AG09319 (cell line): ENCODE results near the gene NEK1.

ENCODE experiments used
- DNase-seq: peaks from one replicate; pipeline ENCODE4 v3.0.0-alpha.2; 2010; ENCODE audit warnings: low read depth; ENCODE audit errors: extremely low read depth
- CTCF ChIP-seq: IDR thresholded peaks from 2 replicates; pipeline ENCODE4 v1.5.1; 2011; ENCODE audit warnings: low read depth, mild to moderate bottlenecking, inconsistent platforms, low read length, moderate library complexity

The NEK1 gene

GRCh38 chr4:169604903-169605331, 7.5 kb downstream of the NEK1 start:
- DNase-seq: no peak
- no peak for TF ChIP-seq CTCF

DNA sequence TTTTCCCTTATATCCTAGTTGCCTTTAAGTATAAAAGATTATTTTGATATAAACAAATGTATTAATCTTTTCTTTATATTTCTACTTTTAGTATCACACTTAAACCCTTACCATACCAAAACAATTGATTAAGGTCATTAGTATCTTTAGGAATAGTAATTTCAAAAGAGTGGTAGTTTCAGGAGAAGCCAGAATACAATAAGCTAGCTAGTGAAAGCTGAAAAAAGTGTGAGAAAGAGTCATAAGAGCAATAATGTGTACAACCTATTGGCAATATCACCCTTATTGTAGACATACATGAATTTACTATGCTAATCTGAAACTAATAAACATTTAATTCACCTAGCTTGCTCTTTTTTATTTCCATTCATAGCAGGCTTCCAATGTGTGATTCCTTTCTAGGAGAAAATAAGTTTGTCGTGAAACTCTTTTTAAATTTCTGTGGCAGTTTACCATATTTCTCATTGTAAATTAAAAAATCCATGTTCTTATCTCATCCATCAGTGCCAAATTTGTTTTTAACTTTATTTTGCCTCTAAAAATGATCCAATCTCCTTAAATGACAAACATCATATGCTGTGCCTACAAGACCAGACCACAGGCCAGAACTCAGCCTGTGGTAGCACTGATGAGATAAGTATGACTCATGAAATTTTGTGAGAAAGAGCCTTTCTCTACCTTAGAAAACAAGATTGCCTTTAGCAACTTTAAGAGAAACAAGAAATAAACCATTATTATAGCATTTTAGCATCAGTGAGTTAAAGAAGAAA, 8.1 kb downstream of the NEK1 start:
- TF ChIP-seq CTCF: no peak
- no peak for DNase-seq

DNA sequence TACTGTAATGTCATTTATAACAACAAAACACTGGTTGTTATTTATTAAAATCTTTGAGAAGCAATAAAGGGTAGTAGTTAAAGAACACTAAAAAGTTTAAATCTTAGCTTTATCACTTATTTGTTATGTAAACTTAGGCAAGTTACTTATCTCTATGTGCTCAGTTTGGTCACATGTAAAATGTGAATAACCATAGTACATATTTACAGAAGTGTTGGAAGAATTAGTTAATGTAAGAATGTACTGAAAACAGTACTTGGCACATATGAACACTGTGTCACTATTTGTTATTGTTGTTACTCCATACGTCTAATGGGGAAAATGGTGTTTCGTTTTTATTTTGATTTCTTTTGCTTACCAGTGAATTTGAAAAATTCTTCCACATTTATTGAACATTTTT, 9.1 kb downstream of the NEK1 start:
- DNase-seq: no peak
- no peak for TF ChIP-seq CTCF

DNA sequence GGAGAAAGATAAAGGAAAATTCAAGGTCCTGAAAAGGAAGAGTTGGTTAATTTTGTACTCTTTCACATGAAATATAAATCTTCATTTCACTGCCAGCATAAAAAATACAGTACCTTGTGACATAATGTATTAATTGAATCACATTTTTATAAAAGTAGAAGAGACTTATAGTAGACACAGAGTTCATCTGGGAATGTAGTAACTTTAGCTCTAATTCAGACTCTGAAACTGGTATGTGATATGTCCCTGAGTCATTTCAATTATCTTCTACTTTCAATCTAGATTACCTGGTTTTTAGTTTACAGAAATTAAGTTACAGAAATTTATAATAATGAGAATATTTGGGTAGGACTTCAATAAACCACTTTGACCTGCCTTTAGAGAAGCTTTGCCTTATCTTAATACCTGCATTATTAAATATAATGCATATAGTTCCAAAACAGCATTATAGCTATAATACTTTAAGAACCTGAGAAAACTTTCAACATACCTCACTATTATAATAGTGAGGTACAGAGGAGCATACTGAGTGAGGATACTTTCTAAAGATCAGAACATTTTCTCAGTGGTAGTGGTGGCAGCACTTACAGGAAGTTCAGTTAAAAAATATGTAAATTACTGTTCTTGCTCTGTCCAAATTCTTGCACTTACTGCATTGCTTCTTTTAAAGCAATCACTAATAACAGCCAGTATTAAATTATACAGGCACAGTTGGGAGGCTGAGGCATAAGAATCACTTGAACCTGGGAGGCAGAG, 11.2 kb downstream of the NEK1 start:
- no peak for TF ChIP-seq CTCF
- DNase-seq: no peak

DNA sequence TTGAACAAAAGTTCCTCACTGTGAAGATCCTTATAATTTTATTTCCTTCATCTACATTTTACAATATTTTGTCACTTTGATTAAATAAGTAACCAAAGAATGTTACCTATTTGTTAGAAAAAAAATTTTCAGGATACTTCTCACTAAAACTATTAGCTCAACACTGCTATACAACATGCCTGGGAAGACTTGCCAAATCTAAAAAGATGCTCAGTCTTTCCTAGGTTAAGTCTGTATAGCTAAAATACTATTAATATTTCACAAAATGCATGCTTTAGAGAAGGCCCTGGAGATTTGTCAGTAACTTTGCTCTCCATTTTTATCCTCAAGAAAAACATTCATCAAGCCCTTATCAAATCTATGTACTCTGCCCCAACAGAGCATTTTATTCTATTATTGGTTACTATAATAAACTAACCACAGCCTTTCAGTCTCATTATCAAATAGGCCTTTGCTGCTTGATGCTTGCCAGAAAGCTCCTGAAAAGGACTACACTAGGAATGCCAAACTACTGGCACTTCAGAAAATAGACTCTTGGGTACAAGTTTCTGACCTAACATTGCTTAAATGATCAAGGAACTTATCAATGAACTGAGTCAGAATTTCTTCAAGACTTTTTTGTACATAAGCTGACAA, 17.7 kb downstream of the NEK1 start:
- no peak for TF ChIP-seq CTCF
- no peak for DNase-seq

DNA sequence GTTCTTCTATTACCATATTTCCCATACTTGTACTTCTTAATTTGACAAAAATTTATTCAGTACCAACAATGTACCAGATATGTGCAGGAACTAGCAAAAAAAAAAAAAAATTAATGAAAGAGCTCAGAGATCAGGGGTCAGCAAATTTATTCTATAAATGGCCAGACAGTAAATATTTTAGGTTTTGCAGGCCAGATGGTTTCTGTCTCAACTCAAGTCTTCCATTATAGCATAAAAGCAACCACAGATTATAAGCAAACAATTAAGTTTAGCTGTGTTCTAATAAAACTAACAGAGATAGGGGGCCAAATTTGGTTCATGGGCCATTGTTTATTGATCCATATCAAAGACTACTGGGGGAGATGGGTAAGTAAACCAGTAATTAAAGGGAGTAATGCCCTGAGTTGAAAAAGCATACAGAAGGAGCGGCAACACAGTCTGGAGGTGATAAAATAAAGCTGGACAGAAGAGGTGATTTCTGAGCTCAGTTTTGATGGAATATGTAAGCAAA, 19.3 kb downstream of the NEK1 start:
- TF ChIP-seq CTCF: no peak

GRCh38 chr4:169583563-169583962, 28.8 kb downstream of the NEK1 start:
- TF ChIP-seq CTCF: no peak
- peak; percentile 7 for DNase-seq

More for the DNA sequence above, 19.3 kb downstream of the NEK1 start:
- no peak for DNase-seq
